Kidney (tissue), 14 donors: ENCODE data around the gene ECE1. TPM values are rescaled to one million over a fixed set of nuclear protein-coding genes. Genes with fewer than 3 reads are reported as not detected.

Experiments
- DNase-seq, 5 donors: peaks; one replicate each; pipeline ENCODE4 v3.0.0-alpha.2; 2013 to 2020
- FAIRE-seq: peaks from 2 replicates; lab custom pipeline; 2012; peaks lifted over from hg19 to GRCh38; lab: Jason Lieb, UNC
- H3K27ac ChIP-seq, 2 donors: one replicate each; pipeline ENCODE4 v1.7.0; 2013; ENCODE audit warnings: low read depth in 2 of 2, low read length in 2 of 2, inconsistent platforms in 1 of 2
- H3K27me3 ChIP-seq: one replicate; pipeline ENCODE4 v1.7.1; 2013; ENCODE audit warnings: low read length, inconsistent platforms; ENCODE audit not compliant: control insufficient read depth, insufficient read depth
- H3K36me3 ChIP-seq, 3 donors: one replicate each; pipeline versions ENCODE4 v1.7.0 to v1.7.1; 2013; ENCODE audit warnings: low read length in 3 of 3, control low read depth in 1 of 3, inconsistent platforms in 1 of 3; ENCODE audit not compliant: insufficient read depth in 3 of 3, control insufficient read depth in 2 of 3
- H3K4me1 ChIP-seq, 3 donors: one replicate each; pipeline versions ENCODE4 v1.7.0 to v1.7.1; 2013; ENCODE audit warnings: low read length in 3 of 3, inconsistent platforms in 1 of 3, low read depth in 1 of 3; ENCODE audit not compliant: control insufficient read depth in 2 of 3, insufficient read depth in 2 of 3
- H3K4me3 ChIP-seq, 3 donors: one replicate each; pipeline versions ENCODE4 v1.7.0 to v1.8.1; 2013; ENCODE audit warnings: low read length in 3 of 3, control low read depth in 1 of 3, inconsistent platforms in 1 of 3
- H3K9ac ChIP-seq, 3 donors: one replicate each; pipeline versions ENCODE4 v1.7.0 to v1.7.1; 2013; ENCODE audit warnings: low read length in 3 of 3, control low read depth in 1 of 3, inconsistent platforms in 1 of 3
- H3K9me3 ChIP-seq, 3 donors: one replicate each; pipeline versions ENCODE4 v1.7.0 to v1.7.1; 2013; ENCODE audit warnings: low read length in 3 of 3, control low read depth in 1 of 3, inconsistent platforms in 1 of 3; ENCODE audit not compliant: control insufficient read depth in 2 of 3, insufficient read depth in 1 of 3
- CTCF ChIP-seq: IDR thresholded peaks from 3 replicates; pipeline ENCODE4 v1.5.1; 2012; ENCODE audit warnings: mild to moderate bottlenecking, moderate library complexity, borderline replicate concordance; ENCODE audit not compliant: insufficient read depth; ENCODE audit errors: extremely low read depth
- intact Hi-C: fragments of 100-400 bp; cut with DNase I; formaldehyde crosslinking; loops from one replicate; pipeline ENCODE4 v1.11.1; 2022
- polyA plus RNA-seq: library from polyadenylated mRNA; stranded (reverse); fragments of 350-450 nt; fragmentation: Illumina TruSeq; extraction: RNeasy Lipid Tissue Mini Kit (QIAGEN cat#74804); gene quantifications from one replicate; pipeline ENCODE4 v1.2.3, GENCODE V29; 2014; ENCODE audit warnings: low read depth, low replicate concordance; ENCODE audit not compliant: insufficient read depth
- total RNA-seq: library from RNA; stranded (reverse); fragmentation: NEBNext Ultra II Directional; extraction: Animal tissue kit (Norgen Biotek cat#: 25700); gene quantifications from one replicate; pipeline ENCODE4 v1.2.1, GENCODE V29; 2021
- donor health status: control.
- donor health status: control.
- donor health status: control.
- donor health status: control.
- donor health status: control.
- donor health status: DM: yes; HTN: yes; CAD: no.
- donor health status: Normal renal cell carcinoma (clear cell type).

The ECE1 gene
- total and polyA plus RNA-seq, 2 donors from 2014 or later, result 30.8 to 128 TPM

- DNase-seq (no peak), FAIRE-seq (no peak)
- intact Hi-C loops, result no loop called here
Observed at GRCh38 chr1:21246905-21247642, 43.2 kb downstream of the ECE1 start.

DNA sequence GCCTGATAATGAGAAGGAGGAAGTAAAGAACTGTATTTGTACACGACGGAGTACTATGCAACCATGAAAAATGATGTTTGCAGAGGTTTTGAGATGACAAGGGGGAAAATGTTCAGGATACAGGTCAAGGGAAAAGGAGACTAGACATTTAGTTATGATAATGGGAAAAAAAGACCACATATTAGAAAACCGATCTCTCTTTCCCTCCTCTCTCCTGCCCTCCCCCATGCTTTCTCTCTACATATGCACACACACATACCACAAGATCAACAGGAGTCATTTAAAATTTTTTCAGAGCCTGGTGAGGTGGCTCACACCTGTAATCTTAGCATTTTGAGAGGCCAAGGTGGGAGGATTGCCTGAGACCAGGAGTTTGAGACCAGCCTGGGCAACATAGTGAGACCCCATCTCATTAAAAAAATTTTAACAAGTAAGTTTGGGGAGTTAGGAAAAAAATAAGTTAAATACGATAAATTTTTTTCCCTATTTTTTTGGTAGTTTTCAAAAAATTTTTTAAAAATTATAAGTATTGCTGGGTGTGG is 44.5 kb downstream of the ECE1 start:
- no peaks in the 10 kb centered on the region for H3K27me3 ChIP-seq
- H3K9me3 ChIP-seq, result no peaks in the 10 kb centered on the region
- no peak overlapping the region for H3K4me3 ChIP-seq
- no peak overlapping the region for H3K9ac ChIP-seq
- H3K36me3 ChIP-seq, result peaks cover 0 to 24% (median 8%) of the 10 kb centered on the region in 3 donors
- H3K27ac ChIP-seq, result no peak overlapping the region
- DNase-seq (no peak), FAIRE-seq (no peak)
- intact Hi-C loops, result no loop called here
- no peak for TF ChIP-seq CTCF
- peaks cover 0 to 6% (median 5%) of the 10 kb centered on the region in 3 donors for H3K4me1 ChIP-seq

More at GRCh38 chr1:21246905-21247642, 43.2 kb downstream of the ECE1 start:
- no peak overlapping the region for H3K27ac ChIP-seq
- peaks cover 0 to 22% (median 6%) of the 10 kb centered on the region in 3 donors for H3K36me3 ChIP-seq
- H3K4me3 ChIP-seq, result no peak overlapping the region
- H3K9ac ChIP-seq, result no peak overlapping the region
- peaks cover 0 to 13% (median 11%) of the 10 kb centered on the region in 3 donors for H3K4me1 ChIP-seq
- no peak for TF ChIP-seq CTCF
- H3K27me3 ChIP-seq, result no peaks in the 10 kb centered on the region
- H3K9me3 ChIP-seq, result no peaks in the 10 kb centered on the region

- TF ChIP-seq CTCF, result no peak
- Histone ChIP-seq H3K9ac (no peak overlapping the region), H3K9me3 (no peaks in the 10 kb centered on the region), H3K27me3 (no peaks in the 10 kb centered on the region), H3K4me1 (peaks cover 0 to 6% (median 5%) of the 10 kb centered on the region in 3 donors), H3K27ac (no peak overlapping the region), H3K4me3 (no peak overlapping the region), H3K36me3 (peaks cover 0 to 28% (median 9%) of the 10 kb centered on the region in 3 donors)
- intact Hi-C loops, result no loop called here
- no peak for DNase-seq
- no peak for FAIRE-seq
Observed at GRCh38 chr1:21244986-21245687, 45.1 kb downstream of the ECE1 start.
